Measurements from ENCODE around the gene KEAP1. TPM values are rescaled to one million over a fixed set of nuclear protein-coding genes. Genes with fewer than 3 reads are reported as not detected.
A peak's percentile ranks its signal among the peaks of the same experiment; 100 is the strongest.

The KEAP1 gene
- total and polyA plus RNA-seq, 9 of the 15 experiments (the other 6 are each of a cell fraction or from before 2014, with no cell fraction given), result 2.1 to 95.6 (median 64.3) TPM

DNA sequence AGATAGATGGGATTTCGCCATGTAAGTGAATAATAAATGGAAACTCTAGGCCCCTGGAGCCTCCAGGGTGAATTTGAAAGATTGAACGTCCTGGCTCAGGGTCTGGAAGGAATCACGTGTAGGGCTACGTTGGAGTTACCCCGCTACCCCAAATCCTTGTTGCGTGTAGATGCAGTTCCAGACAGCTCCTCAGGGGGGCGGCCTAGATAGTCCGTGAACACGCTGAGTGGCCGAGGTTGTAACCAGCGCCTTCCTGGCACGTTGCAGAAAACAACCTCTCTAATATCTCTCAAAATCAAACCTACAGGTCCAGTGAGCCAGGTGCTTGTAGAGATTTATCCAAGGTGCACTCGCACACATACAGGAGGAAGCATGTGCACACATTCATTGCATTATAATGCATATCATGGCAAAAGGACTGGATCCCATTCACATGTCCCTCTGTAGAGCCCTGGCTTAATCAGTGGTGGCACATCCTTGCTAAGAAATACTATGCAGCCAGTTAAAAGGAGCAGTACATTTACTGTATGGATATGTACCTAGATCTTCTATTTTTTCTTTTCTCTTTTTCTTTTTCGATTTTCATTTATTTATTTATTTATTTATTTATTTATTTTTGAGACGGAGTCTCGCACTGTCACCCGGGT is 2.5 kb upstream of the KEAP1 start (continued):
- no peak for TF ChIP-seq ZNF655 (CRISPR knock-in tag; IDR thresholded peaks at IDR 0.05)
- TF ChIP-seq RERE (CRISPR knock-in tag; IDR thresholded peaks at IDR 0.05; ENCODE audit: borderline replicate concordance), result no peak
- TF ChIP-seq BRD4 (IDR thresholded peaks at IDR 0.05), result no peak
- no peak for TF ChIP-seq MTA2 (IDR thresholded peaks at IDR 0.05; ENCODE audit: low read depth)
- TF ChIP-seq ILK (tag; IDR thresholded peaks at IDR 0.05; ENCODE audit: borderline replicate concordance, low read depth), result no peak
- TF ChIP-seq POLR2A (conservative IDR thresholded peaks at IDR 0.05), result no peak
- TF ChIP-seq, protein P1, sequence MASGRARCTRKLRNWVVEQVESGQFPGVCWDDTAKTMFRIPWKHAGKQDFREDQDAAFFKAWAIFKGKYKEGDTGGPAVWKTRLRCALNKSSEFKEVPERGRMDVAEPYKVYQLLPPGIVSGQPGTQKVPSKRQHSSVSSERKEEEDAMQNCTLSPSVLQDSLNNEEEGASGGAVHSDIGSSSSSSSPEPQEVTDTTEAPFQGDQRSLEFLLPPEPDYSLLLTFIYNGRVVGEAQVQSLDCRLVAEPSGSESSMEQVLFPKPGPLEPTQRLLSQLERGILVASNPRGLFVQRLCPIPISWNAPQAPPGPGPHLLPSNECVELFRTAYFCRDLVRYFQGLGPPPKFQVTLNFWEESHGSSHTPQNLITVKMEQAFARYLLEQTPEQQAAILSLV (tag; IDR thresholded peaks at IDR 0.05), result no peak
- TF ChIP-seq KDM5B (IDR thresholded peaks at IDR 0.05; ENCODE audit: insufficient replicate concordance, low read depth, low read length), result no peak
- no peak for TF ChIP-seq PHF8 (IDR thresholded peaks at IDR 0.05; ENCODE audit: borderline replicate concordance, low read length)
- TF ChIP-seq, protein P2, sequence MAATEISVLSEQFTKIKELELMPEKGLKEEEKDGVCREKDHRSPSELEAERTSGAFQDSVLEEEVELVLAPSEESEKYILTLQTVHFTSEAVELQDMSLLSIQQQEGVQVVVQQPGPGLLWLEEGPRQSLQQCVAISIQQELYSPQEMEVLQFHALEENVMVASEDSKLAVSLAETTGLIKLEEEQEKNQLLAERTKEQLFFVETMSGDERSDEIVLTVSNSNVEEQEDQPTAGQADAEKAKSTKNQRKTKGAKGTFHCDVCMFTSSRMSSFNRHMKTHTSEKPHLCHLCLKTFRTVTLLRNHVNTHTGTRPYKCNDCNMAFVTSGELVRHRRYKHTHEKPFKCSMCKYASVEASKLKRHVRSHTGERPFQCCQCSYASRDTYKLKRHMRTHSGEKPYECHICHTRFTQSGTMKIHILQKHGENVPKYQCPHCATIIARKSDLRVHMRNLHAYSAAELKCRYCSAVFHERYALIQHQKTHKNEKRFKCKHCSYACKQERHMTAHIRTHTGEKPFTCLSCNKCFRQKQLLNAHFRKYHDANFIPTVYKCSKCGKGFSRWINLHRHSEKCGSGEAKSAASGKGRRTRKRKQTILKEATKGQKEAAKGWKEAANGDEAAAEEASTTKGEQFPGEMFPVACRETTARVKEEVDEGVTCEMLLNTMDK (IDR thresholded peaks at IDR 0.05; ENCODE audit: borderline replicate concordance, insufficient read depth, low read depth, low read length, poor library complexity, severe bottlenecking), result peak; percentile 81
- TF ChIP-seq NR4A1 (CRISPR knock-in tag; IDR thresholded peaks at IDR 0.05), result no peak
- no peak for TF ChIP-seq NR4A1 (tag; IDR thresholded peaks at IDR 0.05)
- 0 out of 2 replicates have a peak, but pooled peaks have one; percentile 19 for TF ChIP-seq JUN (IDR thresholded peaks at IDR 0.05; ENCODE audit: borderline replicate concordance, low read depth, low read length)
- TF ChIP-seq JUN (CRISPR knock-in tag; IDR thresholded peaks at IDR 0.05; ENCODE audit: borderline replicate concordance), result no peak
- TF ChIP-seq MED1 (CRISPR knock-in tag; IDR thresholded peaks at IDR 0.05; ENCODE audit: borderline replicate concordance), result no peak
- TF ChIP-seq MAX (CRISPR knock-in tag; IDR thresholded peaks at IDR 0.05), result peak; percentile 72
- TF ChIP-seq BDP1 (IDR thresholded peaks at IDR 0.05; ENCODE audit: insufficient read depth, insufficient read length), result no peak
- TF ChIP-seq FUS (optimal IDR thresholded peaks at IDR 0.05; ENCODE audit: low read depth, low read length), result no peak

Measured in K562 (cell line).